Right cardiac atrium (tissue), 5 donors: ENCODE data around the gene TMEM11. TPM values are rescaled to one million over a fixed set of nuclear protein-coding genes. Genes with fewer than 3 reads are reported as not detected.
"Not testable (repeated sequence)": the region's sequence is repeated elsewhere in the genome, so short reads cannot be mapped to it uniquely, and the experiment has no call there.

Experiments used
- ATAC-seq, 2 donors: fragments of 200-7000 bp; cut with Tn5 transposase; one replicate each; pipeline versions ENCODE4 v1.8.0 to v1.9.1; 2020; ENCODE audit warnings: moderate library complexity in 2 of 2, mild to moderate bottlenecking in 1 of 2
- DNase-seq, 3 donors: peaks; one replicate each; pipeline ENCODE4 v3.0.0-alpha.2; 2020
- H3K27ac ChIP-seq: one replicate; pipeline ENCODE4 v1.5.1; 2013; ENCODE audit warnings: mild to moderate bottlenecking, low read length, control low read depth, moderate library complexity
- H3K27me3 ChIP-seq: one replicate; pipeline ENCODE4 v1.6.1; 2013; ENCODE audit not compliant: control insufficient read depth, insufficient read depth
- H3K4me1 ChIP-seq: one replicate; pipeline ENCODE4 v1.6.1; 2013; ENCODE audit warnings: low read length; ENCODE audit not compliant: control insufficient read depth, insufficient read depth
- H3K4me3 ChIP-seq: one replicate; pipeline ENCODE4 v1.5.1; 2013; ENCODE audit warnings: low read length, control low read depth
- H3K9me3 ChIP-seq: one replicate; pipeline ENCODE4 v1.6.1; 2013; ENCODE audit warnings: low read length; ENCODE audit not compliant: control insufficient read depth
- WGBS: extraction: QIAGEN DNeasy Blood & Tissue Kit; methylation state at CpG from one replicate; pipeline ENCODE4 v1.1.7; 2013; 5-methylcytosine and 5-hydroxymethylcytosine counted together
- intact Hi-C, 4 donors: fragments of 100-400 bp; cut with DNase I; formaldehyde crosslinking; loops; one replicate each; pipeline versions ENCODE4 v1.11.0 to v1.14.0; 2022 to 2023
- polyA plus RNA-seq: library from polyadenylated mRNA; stranded (reverse); fragments of 200-250 nt; gene quantifications from one replicate; pipeline ENCODE4 v1.2.3, GENCODE V29; 2013
- total RNA-seq, 4 donors: library from RNA; stranded (reverse); fragmentation: NEBNext Ultra II Directional; extraction: Animal tissue kit (Norgen Biotek cat#: 25700); gene quantifications; one replicate each; pipeline ENCODE4 v1.2.1, GENCODE V29; 2021
- donor health status: healthy with polysubstance abuse.
- donor health status: DM: no; HTN: yes; CAD: no.
- donor health status: DM: no; HTN: no; CAD: no.
- donor health status: DM: no; HTN: yes; CAD: no; lungs with severe emphysema.
- donor health status: DM: yes; HTN: yes; CAD: no.

Gene TMEM11
- total and polyA plus RNA-seq, 5 donors, result 26.2 to 46.2 (median 28.1) TPM

GRCh38 chr17:21196126-21196525 lies 17.8 kb downstream of the TMEM11 start:
- WGBS, result 88% methylated on average over 5 of the region's 5 CpGs
- Histone ChIP-seq H3K27ac (no peak overlapping the region), H3K4me3 (no peak overlapping the region), H3K4me1 (peaks cover 7% of the 10 kb centered on the region), H3K27me3 (no peaks in the 10 kb centered on the region), H3K9me3 (no peaks in the 10 kb centered on the region)
- no peak for DNase-seq
- intact Hi-C loops, result no loop called here
- no peak for ATAC-seq

- intact Hi-C loops, result no loop called here
- peaks cover 3% of the 10 kb centered on the region for H3K4me1 ChIP-seq
- no peak overlapping the region for H3K27ac ChIP-seq
- DNase-seq (peak; percentile 74 to 86 (median 81)), ATAC-seq (peak; percentile 56 to 62)
- no peaks in the 10 kb centered on the region for H3K9me3 ChIP-seq
- no peaks in the 10 kb centered on the region for H3K27me3 ChIP-seq
- WGBS, result 54% methylated on average over 5 of the region's 5 CpGs
- H3K4me3 ChIP-seq, result no peak overlapping the region
Measured at GRCh38 chr17:21194703-21195102, 19.3 kb downstream of the TMEM11 start.

DNA sequence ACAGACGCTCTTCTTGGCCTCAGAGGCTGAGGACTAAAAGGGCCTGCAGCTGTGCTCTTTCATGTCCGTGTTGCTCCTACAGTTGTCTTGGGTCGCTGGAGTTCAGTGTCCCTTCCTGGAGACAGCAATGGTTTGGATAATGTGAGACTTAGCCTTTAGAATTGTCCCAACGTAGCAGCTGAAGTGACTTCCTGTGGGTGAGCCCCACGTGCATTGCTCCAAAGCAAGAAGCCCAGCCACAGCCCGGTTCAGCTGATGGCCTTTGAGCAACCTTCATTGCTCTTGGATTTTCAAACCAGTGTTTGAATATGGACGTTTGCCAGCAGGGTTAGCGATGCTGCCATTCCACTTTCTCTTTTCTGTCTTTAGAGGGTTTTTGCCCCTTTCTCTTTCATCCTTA lies 19.7 kb downstream of the TMEM11 start:
- no peak for DNase-seq

GRCh38 chr17:21193031-21193430 lies 20.9 kb downstream of the TMEM11 start:
- Histone ChIP-seq H3K27ac (no peak overlapping the region), H3K9me3 (no peaks in the 10 kb centered on the region), H3K27me3 (no peaks in the 10 kb centered on the region), H3K4me1 (peaks cover 1% of the 10 kb centered on the region), H3K4me3 (no peak overlapping the region)
- no peak for DNase-seq
- WGBS, result 85% methylated on average over 5 of the region's 5 CpGs
- intact Hi-C loops, result no loop called here
- no peak for ATAC-seq

More for the DNA sequence above, 19.7 kb downstream of the TMEM11 start:
- intact Hi-C loops, result no loop called here
- Histone ChIP-seq H3K9me3 (no peaks in the 10 kb centered on the region), H3K4me1 (peaks cover 3% of the 10 kb centered on the region), H3K27ac (no peak overlapping the region), H3K27me3 (no peaks in the 10 kb centered on the region), H3K4me3 (no peak overlapping the region)
- ATAC-seq, result peak; percentile 32
- 29% methylated on average over 8 of the region's 8 CpGs for WGBS

DNA sequence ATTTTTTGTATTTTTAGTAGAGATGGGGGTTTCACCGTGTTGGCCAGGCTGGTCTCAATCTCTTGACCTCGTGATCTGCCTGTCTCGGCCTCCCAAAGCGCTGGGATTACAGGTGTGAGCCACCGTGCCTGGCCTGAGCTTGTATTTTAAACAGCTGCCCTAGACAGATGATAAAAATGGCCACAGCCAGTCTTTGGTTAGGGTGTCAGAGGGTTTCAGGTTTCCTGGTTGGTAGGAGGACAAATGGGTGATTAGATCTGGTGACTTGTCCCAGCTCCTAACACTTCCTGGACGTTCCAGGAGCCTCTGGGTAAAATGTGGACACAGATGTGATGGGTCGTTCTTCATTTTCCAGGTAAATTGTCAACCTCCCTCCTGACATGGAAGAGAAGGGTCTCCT lies 21.5 kb downstream of the TMEM11 start:
- H3K9me3 ChIP-seq, intact Hi-C loops, ATAC-seq, H3K4me3 ChIP-seq, H3K4me1 ChIP-seq, H3K27ac ChIP-seq, H3K27me3 ChIP-seq, DNase-seq: not testable (repeated sequence)
- 94% methylated on average over 7 of the region's 7 CpGs for WGBS

DNA sequence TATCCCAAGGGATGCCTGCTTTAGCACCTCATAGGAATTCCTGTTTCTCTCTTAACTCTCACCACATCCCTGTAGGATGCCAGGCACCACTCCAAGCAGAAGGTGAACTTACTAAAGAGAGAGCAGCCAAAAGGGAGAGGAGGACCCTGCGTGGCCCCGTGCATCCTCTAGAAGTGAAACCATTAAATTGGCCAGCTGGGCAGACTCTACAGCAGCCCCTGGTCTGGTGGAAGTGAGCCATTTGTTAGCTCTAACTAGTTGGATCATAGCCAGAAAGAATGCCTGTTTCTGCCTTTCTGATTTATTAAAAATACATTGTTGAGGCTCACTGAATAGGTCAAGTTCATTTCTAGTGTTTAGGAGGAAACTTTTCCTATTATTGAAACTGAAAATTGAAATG lies 22.3 kb downstream of the TMEM11 start:
- WGBS, result 48% methylated on average over 2 of the region's 2 CpGs
- Histone ChIP-seq H3K27ac (no peak overlapping the region), H3K4me3 (no peak overlapping the region), H3K9me3 (no peaks in the 10 kb centered on the region), H3K27me3 (no peaks in the 10 kb centered on the region), H3K4me1 (peaks cover 1% of the 10 kb centered on the region)
- no peak for DNase-seq
- ATAC-seq, result no peak
- intact Hi-C loops, result no loop called here

GRCh38 chr17:21190078-21190477 lies 23.9 kb downstream of the TMEM11 start:
- WGBS, result 95% methylated on average over 6 of the region's 6 CpGs
- DNase-seq, result no peak
- no peak overlapping the region for H3K4me3 ChIP-seq
- intact Hi-C loops, result no loop called here
- H3K27me3 ChIP-seq, result no peaks in the 10 kb centered on the region
- no peak for ATAC-seq
- H3K9me3 ChIP-seq, result no peaks in the 10 kb centered on the region
- H3K4me1 ChIP-seq, result peaks cover 5% of the 10 kb centered on the region
- no peak overlapping the region for H3K27ac ChIP-seq

DNA sequence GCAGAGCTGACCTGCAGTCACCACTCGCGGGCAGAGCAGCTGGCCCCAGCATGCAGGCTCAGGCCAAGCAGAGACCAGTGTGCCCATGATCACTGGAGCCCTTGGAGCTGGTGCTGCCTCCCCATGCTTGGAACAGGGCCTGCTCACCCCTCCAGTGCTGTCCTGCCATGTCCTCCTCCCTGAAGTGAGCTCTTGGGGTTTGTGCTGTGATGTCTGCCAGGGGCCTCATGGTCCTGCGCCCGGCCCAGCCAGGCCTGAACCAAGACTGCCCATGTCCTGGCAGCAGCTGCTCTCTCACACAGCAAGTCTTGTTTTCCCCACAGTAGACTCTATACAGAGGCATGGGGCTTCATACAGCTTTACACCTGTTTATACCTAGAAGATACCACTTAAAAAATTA lies 24.6 kb downstream of the TMEM11 start:
- WGBS, result 95% methylated on average over 4 of the region's 4 CpGs
- Histone ChIP-seq H3K4me1 (peaks cover 3% of the 10 kb centered on the region), H3K27ac (no peak overlapping the region), H3K4me3 (no peak overlapping the region), H3K27me3 (no peaks in the 10 kb centered on the region), H3K9me3 (no peaks in the 10 kb centered on the region)
- intact Hi-C loops, result no loop called here
- DNase-seq, result no peak
- ATAC-seq, result peak in 1 of 2 donors; percentile 19

GRCh38 chr17:21186399-21187187 lies 27.4 kb downstream of the TMEM11 start:
- H3K27ac ChIP-seq, result peak overlapping the region; percentile 36

GRCh38 chr17:21185061-21185460 lies 28.9 kb downstream of the TMEM11 start:
- Histone ChIP-seq H3K27ac (no peak overlapping the region), H3K9me3 (no peaks in the 10 kb centered on the region), H3K27me3 (no peaks in the 10 kb centered on the region), H3K4me1 (peaks cover 6% of the 10 kb centered on the region), H3K4me3 (no peak overlapping the region)
- ATAC-seq (no peak), DNase-seq (no peak)
- 98% methylated on average over 1 of the region's 1 CpG for WGBS
- intact Hi-C loops, result no loop called here

More at GRCh38 chr17:21186399-21187187, 27.4 kb downstream of the TMEM11 start:
- WGBS, result 72% methylated on average over 6 of the region's 6 CpGs
- ATAC-seq (peak; percentile 27 to 36), DNase-seq (no peak)
- intact Hi-C loops, result no loop called here
- H3K9me3 ChIP-seq, result no peaks in the 10 kb centered on the region
- H3K4me3 ChIP-seq, result no peak overlapping the region
- H3K4me1 ChIP-seq, result peaks cover 6% of the 10 kb centered on the region
- no peaks in the 10 kb centered on the region for H3K27me3 ChIP-seq

DNA sequence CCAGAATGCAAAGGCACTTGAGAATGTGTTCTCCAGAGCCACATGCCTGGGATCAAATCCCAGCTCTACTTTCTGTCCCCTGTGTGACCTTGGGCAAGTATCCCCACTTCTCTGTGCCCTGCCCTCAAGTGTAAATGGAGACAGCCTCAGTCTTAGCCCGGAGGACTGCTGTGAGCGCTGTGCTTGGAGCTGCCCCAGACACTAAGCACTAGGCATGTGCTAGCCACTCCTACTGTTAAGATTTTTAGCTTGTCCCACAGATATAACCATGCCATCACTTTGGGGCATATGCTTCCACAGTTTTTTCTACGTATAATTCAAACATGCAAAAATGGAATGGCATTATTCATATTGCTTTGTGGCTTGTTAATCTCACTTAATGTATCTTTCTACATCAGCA lies 29.4 kb downstream of the TMEM11 start:
- Histone ChIP-seq H3K4me1 (peaks cover 6% of the 10 kb centered on the region), H3K9me3 (no peaks in the 10 kb centered on the region), H3K27ac (no peak overlapping the region), H3K27me3 (no peaks in the 10 kb centered on the region), H3K4me3 (no peak overlapping the region)
- WGBS, result 85% methylated on average over 3 of the region's 3 CpGs
- intact Hi-C loops, result no loop called here
- no peak for ATAC-seq
- no peak for DNase-seq
